HG03066 (cell line): ENCODE data around the gene SLC6A19.
"Not testable (repeated sequence)": the region's sequence is repeated elsewhere in the genome, so short reads cannot be mapped to it uniquely, and the experiment has no call there.

Source experiments
- ATAC-seq: cut with Tn5 transposase; IDR thresholded peaks from one replicate; pipeline ENCODE4 v1.9.1; 2021; ENCODE audit warnings: low read depth; ENCODE audit not compliant: unreplicated experiment

Gene SLC6A19

DNA sequence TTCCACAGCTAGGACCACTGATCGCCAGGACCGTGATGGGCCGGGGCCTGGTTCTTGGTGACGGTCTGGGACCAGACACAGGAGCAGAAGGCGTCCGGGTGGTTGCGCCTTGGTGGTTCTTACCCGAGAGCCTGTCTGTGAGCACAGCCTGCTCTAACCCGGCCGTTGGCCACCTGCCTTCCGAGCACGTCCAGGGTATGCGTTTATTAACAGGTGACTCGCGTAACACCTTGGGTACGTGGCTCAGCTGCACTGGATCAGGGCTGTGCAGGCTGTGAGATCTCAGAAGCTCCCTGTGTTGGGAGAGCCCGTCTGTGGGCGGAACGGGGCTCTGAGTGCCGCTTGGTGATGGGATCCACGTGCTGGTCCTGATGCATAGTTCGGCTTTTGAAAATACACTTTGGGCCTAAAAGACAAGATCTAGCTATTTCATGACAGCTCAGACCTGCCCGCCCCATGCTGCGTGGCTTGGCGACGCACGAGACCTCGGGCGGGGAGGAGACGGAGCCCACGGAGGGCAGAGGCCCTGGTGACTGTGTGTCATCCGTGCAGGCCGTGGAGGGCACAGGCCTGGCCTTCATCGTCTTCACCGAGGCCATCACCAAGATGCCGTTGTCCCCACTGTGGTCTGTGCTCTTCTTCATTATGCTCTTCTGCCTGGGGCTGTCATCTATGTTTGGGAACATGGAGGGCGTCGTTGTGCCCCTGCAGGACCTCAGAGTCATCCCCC is 17.1 kb downstream of the SLC6A19 start:
- ATAC-seq = no peak

DNA sequence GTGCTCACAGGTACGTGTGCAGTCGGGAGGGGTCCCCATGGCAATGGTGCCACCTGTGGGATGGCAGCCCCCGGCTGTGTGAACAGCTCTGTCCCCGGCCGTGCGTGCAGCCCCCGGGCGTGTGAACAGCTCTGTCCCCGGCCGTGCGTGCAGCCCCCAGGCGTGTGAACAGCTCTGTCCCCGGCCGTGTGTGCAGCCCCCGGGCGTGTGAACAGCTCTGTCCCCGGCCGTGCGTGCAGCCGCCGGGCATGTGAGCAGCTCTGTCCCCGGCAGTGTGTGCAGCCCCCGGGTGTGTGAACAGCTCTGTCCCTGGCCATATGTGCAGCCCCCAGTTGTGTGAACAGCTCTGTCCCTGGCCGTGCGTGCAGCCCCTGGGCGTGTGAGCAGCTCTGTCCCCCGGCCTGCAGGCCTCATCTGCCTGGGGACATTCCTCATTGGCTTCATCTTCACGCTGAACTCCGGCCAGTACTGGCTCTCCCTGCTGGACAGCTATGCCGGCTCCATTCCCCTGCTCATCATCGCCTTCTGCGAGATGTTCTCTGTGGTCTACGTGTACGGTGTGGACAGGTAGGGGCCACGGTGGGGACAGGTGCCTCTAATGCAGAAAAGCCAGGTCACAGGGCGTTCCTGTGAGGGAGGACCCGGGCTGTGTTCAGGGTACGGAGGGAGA is 17.8 kb downstream of the SLC6A19 start:
- no peak for ATAC-seq

DNA sequence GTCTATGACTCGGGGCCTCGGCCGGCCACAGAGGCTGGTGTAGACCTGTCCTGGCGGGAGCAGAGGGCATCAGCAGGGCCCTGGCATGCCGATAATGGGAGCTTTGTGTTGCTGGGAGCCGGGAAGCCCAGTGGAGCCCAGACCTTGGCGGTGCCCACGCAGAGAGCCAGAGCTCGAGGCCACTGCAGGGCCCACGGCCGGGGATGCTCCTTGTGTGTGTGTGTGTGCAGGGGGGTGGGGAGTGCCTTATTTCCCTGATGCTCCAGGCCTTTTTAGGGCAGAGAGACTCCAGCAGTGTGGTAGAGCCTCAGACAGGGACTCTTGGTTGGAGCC is 18.3 kb downstream of the SLC6A19 start:
- ATAC-seq = no peak

DNA sequence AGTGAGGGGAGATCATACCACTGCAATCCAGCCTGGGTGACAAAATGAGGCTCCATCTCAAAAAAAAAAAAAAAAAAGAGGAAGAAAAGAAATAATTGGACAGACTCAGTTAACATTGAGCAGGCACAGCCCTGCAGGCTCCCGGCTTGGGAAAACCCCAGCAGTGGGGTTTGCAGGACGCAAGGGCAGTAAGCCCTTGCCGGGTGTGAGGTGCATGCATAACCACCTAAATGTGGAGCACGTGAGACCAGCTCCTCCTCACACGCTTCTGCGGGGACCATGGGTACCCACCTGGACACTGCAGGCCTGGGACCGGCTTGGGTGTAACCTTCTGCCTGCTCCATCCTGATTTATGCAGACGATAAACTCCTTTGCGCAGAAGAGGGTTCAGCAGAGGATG is 19.0 kb downstream of the SLC6A19 start:
- ATAC-seq = no peak

DNA sequence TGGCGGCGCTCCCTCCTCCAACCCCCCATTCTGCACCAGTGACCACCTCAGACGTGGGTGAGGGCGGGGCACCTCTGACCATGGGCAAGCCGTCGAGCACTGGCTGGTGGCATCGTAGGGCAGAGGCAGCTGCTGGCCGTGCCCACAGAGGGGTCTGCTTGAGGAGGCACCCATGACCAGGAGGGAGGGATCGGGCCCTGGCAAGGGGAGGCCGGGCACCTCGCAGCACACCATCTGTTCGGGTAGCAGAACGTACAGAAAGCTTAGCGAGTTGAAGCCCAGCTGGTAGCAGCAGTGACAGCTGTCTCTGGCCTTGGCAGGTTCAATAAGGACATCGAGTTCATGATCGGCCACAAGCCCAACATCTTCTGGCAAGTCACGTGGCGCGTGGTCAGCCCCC is 19.4 kb downstream of the SLC6A19 start:
- ATAC-seq = no peak

DNA sequence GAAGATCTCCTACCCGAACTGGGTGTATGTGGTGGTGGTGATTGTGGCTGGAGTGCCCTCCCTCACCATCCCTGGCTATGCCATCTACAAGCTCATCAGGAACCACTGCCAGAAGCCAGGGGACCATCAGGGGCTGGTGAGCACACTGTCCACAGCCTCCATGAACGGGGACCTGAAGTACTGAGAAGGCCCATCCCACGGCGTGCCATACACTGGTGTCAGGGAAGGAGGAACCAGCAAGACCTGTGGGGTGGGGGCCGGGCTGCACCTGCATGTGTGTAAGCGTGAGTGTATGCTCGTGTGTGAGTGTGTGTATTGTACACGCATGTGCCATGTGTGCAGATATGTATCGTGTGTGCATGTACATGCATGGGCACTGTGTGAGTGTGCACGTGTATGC is 20.3 kb downstream of the SLC6A19 start:
- ATAC-seq = no peak

DNA sequence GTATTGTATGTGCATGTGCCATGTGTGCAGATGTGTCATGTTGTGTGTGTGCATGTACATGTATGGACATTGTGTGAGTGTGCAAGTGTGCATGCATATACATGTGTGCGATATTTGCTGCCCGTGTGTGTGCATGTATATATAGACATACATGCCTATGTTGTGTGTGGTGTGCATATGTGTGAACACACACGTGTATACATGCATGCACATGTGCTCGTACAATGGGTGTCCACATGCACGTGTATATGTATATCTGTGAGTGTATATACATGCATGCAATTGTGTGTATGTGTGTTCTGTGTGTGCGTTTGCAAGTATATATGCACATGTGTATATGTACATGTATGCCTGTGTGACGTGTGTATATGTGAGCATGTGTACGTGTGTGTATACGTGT is 20.8 kb downstream of the SLC6A19 start:
- ATAC-seq = no peak

DNA sequence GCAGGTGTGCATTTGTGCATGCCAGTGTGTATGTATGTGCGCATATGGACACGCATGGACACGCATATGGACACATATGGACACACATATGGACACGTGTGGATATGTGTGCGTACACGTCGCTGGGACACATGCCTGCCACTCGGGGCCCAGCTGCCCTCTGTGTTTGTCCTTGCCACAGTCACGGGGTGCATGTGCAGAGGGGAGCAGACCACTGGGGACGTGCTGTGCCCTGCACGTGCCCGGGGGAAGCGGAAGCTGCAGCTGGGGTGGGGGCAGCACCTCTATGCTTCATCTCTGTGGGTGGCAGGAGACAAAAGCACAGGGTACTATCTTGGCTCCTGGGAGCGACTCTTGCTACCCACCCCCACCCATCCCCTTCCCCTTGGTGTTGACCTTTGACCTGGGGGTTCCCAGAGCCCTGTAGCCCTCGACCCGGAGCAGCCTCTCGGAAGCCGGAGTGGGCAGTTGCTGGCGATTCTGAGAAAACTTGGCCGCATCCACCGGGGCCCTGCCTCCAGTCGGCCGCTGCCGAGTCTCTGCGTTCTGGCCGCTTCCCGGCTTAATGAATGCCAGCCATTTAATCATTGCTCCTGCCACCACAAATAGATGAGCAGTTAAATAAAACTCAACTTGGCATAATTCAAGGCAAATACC is 21.4 kb downstream of the SLC6A19 start:
- ATAC-seq = no peak

DNA sequence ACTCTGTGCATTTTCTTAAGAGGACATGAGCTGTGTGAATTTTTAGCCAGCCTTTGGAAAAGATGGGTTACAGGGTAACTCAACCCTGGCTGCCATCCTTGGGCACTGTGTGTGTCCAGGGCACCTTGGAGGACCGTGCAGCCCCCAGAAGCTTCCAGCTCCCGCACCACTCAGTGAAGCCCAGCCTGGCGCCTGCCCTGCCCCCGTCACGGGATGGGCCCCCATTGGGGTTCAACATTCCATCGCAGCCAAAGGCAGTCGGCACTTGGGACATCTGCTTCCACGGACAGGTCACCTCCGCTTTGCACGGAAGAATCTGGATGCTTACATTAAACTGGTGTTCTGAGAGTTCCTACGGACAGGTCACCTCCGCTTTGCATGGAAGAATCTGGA is 21.9 kb downstream of the SLC6A19 start:
- no peak for ATAC-seq

DNA sequence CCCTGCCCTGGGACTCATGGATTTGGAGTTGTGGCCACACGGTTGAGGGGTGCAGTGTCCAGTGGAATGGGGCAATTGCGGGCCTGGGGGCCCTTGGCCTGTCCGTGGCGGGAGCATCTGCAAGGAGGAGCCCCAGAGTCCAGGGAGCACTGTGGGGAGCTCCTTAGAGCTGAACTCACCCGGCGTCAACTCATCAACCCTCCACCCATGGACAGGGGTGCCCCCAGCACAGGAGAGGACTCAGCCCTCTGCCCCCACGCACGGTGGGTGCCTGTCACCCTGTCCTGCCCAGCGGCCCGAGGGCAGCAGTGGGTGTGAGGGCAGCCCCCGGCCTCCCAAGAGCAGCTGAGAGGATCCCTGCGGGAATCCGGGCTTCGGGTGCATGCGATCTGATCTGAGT is 23.2 kb downstream of the SLC6A19 start:
- ATAC-seq = no peak

DNA sequence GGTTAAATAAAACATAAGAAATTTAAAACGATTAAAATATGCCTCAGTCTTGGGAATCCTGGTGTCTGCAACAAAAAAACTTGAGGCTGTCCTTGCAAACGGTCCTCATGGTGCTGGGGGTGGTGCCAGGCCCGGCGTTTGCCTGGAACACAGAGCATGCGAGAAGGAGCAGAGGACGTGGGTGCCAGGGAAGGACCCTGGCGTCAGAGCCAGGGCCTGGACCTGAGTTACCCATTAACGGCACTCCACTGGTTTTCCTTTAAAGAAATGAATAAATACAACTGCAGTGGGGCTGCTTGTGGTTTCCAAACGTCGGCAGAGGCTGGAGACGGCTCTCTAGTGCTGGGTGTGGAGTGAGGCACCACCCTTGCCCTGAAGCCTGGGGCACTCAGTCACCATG is 23.7 kb downstream of the SLC6A19 start, which contains the start of gene SLC6A18:
Gene SLC6A18 (plus strand): TSS at position 301 of the 400 bp plus-strand sequence. CDS start 97 bp downstream, at position 398.
- ATAC-seq = no peak

DNA sequence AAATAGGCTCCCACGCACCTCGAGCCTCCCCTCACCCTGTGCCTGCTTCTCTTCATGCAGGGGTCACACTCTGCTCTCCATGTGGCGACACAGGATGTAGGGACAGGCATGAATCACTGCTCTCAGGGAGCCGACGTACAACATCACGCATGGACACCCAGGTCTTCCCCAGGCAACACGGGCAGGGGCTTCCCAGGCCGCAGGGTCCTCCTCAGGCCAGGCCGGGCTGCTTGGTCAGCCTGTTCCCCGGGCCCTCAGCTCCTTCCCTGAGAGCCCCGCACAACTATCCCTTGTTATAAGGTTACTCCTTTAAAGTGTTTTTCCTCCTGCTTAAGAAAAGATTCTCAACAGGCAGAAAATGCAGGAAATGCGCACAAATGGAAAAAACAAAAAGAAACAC is 24.8 kb downstream of the SLC6A19 start:
- no peak for ATAC-seq

DNA sequence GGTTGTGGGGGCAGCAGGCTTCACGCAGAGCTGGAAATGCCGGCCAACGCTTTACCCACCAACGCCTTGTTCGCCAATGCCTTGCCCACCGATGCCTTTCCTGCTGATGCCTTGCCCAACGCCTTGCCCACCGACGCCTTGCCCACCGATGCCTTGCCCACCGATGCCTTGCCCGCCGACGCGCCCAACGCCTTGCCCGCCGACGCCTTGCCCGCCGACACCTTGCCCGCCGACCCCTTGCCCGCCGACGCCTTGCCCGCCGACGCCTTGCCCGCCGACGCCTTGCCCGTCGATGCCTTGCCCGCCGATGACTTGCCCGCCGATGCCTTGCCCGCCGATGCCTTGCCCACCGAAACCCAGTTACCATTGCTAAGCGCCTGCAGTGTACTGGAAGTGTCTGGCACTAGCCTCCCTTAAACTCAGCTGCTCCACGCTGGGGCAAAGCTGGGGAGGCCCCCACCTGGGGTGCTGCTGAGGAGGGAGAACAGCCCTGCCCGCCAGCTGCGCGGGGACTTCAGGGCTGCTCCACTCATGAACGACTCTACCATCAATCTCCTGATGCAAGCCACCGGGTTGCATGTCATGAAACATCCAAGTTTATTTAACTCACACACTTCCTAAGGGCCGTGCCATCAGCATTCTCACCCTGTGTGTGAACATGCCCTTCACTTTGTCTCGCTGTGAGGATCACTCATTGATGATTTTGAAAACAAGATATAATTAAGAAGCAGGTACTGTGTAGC is 25.6 kb downstream of the SLC6A19 start:
- ATAC-seq = no peak

DNA sequence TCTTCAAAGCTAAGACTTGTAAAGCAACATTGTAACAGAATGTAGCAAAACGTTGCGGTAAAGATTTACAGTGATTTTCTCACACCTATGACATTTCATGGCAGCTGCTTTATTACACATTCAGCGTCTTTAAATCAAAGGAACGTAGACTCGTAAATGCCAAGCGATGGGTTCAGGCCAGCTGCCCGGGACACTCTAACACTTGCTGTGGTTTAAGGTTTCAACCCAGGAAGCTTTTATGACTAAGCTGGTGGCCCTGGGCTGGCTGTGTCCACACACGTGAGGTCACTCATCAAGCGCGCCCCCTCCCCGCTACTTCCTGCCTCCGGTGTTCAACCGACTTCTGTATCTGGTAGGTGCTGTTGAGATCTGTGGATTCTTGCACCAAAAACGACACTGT is 26.3 kb downstream of the SLC6A19 start:
- no peak for ATAC-seq

DNA sequence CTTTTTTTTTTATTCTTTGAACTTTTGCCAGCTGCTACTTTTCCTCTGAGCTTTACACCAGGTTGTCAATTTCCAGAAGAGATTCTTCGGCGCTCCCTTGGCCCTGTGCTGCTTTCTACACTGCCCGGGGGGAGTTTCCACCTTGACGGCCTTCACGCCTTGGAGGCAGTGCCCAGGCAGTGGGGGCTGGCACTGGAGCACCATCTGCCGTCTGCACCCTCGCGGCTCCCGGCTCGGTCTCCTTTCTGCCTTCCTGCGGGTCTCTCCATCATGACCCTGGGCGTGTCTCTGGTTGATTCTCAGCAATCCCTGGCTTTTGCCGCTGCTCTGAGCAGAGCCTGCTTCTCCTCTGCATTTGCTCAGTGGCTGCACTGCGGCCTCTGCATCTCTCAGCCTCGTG is 26.7 kb downstream of the SLC6A19 start:
- ATAC-seq = no peak

DNA sequence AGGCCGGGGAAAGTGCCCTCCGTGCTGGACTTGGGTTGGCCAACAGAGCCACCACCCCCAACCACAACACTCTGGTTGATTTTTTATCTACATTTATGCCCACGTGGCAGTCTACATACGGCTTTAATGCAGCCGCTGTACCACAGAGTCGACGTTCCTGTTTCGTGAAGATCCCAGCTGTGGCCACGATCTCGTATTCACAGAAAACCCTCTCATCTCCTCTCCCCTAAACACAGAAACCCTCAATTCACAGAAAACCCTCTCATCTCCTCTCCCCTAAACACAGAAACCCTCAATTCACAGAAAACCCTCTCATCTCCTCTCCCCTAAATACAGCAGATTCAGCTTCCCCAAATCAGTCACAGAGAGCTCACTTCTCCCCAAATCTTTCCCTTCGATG is 27.6 kb downstream of the SLC6A19 start:
- not testable (repeated sequence) for ATAC-seq

DNA sequence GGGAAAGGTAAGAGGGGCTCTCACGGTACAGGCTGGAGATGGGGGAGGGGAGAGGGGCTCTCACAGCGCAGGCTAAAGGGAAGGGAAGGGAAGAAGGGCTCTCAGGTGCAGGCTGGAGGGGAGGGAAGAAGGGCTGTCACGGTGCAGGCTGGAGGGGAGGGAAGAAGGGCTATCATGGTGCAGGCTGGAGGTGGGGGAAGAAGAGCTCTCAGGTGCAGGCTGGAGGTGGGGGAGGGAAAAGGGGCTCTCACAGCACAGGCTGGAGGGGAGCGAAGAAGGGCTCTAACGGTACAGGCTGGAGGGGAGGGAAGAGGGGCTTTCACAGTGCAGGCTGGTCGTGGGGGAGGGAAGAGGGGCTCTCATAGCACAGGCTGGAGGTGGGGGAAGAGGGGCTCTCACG is 28.4 kb downstream of the SLC6A19 start:
- ATAC-seq = no peak

DNA sequence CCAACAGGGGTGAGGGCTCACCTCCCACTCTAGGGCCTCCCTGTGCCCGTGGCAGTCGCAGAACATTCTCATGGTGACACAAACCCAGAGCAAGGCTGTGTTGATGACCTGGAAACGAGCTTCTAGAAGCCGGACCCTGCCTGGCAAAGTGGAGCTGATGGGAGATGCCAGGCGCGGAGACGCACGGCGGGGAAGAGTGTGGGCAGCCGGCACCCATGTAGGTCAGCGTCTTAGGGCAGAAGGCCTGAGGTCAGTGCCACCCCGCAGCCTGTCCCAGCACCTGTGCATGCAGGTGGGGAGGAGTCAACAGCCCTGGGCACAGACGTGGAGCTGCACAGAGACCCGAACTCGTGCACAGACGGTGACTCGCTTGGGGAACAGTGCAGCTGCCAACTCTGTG is 29.2 kb downstream of the SLC6A19 start:
- no peak for ATAC-seq

DNA sequence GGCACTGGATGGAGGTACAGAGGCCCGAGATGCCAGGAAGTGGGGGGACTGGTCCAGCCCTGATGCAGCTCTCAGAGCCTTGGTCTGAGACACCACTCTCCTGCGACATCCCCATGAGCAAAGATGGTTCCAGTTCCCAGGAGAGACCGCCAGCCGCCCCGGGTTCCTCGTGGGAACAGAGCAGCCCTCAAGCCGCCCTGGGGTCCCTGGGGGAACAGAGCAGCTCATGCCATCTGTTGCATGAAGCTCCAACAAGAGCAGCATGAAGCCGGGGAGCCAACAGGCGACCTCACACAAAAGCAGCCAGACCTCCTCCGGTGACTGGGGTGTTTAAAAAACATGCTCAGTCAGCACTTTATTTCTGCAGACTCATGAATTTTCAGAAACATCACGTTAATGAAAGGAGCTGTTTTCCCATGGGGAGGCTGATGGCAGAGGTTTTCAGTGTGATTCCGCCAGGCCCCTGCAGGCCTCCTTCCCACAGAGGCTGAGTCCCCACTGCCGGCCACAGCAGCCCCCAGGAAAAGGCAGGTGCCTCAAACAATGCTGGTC is 30.0 kb downstream of the SLC6A19 start:
- no peak for ATAC-seq

DNA sequence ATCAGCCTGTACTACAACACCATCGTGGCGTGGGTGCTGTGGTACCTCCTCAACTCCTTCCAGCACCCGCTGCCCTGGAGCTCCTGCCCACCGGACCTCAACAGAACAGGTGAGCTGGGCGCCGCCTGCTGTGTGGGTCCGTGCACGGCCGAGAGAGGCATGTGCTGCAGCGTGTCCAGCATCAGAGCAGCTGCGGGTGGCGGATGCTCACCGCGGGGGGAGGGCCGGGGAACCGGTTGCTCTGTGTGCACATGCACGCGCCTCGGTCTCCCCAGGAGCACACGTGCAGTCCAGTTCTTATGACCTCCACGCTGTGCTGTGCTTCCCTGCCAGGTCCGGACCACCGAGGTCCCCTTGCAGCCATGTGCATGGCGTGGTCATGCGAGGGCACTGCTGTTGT is 31.4 kb downstream of the SLC6A19 start:
- no peak for ATAC-seq

DNA sequence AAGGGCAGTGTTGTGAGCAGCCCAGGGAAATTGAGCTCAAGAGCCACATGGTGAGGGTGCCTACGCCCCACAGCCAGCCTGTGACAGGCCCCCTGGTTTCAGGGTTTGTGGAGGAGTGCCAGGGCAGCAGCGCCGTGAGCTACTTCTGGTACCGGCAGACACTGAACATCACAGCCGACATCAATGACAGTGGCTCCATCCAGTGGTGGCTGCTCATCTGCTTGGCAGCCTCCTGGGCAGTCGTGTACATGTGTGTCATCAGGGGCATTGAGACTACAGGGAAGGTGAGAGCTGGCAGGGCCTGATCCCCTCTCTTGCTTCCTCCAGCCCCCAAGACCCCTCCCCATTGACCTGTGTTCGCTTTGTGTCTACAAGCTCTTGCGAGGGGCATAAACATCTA is 34.0 kb downstream of the SLC6A19 start:
- no peak for ATAC-seq
